Measurements from ENCODE around the gene SORCS2. TPM values are rescaled to one million over a fixed set of nuclear protein-coding genes. Genes with fewer than 3 reads are reported as not detected.
A peak's percentile ranks its signal among the peaks of the same experiment; 100 is the strongest.

SORCS2 gene
- total and polyA plus RNA-seq, 12 donors, result 0.25 to 5.4 (median 2.2) TPM

DNA sequence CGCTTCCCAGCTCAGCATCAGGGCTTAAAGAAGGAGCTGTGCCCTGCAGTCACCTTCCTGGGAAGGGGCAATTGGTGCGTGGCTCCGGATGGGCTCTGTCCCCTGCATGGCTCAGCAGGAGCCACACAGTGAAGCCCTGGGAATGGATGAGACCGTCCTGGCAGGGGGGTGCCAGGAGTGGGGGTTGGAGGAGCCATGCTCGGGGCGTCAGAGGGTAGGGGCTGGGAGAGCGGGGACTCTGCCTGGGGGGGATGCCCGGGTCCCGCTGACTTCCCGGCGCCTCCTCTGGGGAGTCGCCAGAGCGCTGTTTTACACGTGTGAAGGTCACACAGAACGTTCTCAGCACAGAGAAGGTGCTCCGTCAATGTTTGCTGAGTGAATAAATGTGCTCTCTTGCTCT lies 563.2 kb downstream of the SORCS2 start:
- peaks cover 0 to 11% (median 0%) of the 10 kb centered on the region in 9 donors for H3K36me3 ChIP-seq
- TF ChIP-seq, protein P1, sequence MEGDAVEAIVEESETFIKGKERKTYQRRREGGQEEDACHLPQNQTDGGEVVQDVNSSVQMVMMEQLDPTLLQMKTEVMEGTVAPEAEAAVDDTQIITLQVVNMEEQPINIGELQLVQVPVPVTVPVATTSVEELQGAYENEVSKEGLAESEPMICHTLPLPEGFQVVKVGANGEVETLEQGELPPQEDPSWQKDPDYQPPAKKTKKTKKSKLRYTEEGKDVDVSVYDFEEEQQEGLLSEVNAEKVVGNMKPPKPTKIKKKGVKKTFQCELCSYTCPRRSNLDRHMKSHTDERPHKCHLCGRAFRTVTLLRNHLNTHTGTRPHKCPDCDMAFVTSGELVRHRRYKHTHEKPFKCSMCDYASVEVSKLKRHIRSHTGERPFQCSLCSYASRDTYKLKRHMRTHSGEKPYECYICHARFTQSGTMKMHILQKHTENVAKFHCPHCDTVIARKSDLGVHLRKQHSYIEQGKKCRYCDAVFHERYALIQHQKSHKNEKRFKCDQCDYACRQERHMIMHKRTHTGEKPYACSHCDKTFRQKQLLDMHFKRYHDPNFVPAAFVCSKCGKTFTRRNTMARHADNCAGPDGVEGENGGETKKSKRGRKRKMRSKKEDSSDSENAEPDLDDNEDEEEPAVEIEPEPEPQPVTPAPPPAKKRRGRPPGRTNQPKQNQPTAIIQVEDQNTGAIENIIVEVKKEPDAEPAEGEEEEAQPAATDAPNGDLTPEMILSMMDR (IDR thresholded peaks at IDR 0.05), result no peak
- H3K27me3 ChIP-seq, result no peaks in the 10 kb centered on the region
- H3K27ac ChIP-seq, result no peak overlapping the region
- no peak overlapping the region for H3K4me3 ChIP-seq
- peaks cover 2 to 28% (median 13%) of the 10 kb centered on the region in 9 donors for H3K4me1 ChIP-seq
- intact Hi-C loops (cut with DNase I), result loop anchor here in 1 of 10 donors (5.0 kb wide), 1 partner anchor 232 kb away; no protein-coding TSS in a partner anchor
- ATAC-seq (peak in 1 of 8 donors; percentile 11), DNase-seq (peak in 1 of 2 donors; percentile 14)
- WGBS, 2 donors, result 90 to 92% methylated on average over 16 of the region's 16 CpGs
- no peaks in the 10 kb centered on the region for H3K9me3 ChIP-seq

DNA sequence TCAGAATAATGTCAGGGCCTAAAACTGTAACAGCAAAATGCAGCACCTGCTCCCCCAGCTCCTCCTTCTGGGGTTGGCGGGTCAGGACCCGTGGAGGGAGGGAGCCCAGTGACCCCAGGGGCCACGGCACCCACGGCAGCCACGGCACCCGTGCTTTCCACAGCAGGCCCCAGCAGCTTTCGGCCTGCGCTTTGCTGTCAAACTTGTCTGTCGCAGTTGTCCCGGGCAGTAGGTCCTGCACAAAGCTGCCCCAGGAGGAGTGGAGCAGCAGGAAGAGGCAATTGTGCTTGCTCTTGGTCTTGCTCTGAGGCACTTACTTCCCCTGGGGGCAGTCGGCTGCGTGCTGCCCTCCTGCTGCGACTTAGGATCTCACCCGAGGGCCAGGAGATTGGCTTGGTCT lies 563.7 kb downstream of the SORCS2 start:
- DNase-seq, result peak in 1 of 2 donors; percentile 4

DNA sequence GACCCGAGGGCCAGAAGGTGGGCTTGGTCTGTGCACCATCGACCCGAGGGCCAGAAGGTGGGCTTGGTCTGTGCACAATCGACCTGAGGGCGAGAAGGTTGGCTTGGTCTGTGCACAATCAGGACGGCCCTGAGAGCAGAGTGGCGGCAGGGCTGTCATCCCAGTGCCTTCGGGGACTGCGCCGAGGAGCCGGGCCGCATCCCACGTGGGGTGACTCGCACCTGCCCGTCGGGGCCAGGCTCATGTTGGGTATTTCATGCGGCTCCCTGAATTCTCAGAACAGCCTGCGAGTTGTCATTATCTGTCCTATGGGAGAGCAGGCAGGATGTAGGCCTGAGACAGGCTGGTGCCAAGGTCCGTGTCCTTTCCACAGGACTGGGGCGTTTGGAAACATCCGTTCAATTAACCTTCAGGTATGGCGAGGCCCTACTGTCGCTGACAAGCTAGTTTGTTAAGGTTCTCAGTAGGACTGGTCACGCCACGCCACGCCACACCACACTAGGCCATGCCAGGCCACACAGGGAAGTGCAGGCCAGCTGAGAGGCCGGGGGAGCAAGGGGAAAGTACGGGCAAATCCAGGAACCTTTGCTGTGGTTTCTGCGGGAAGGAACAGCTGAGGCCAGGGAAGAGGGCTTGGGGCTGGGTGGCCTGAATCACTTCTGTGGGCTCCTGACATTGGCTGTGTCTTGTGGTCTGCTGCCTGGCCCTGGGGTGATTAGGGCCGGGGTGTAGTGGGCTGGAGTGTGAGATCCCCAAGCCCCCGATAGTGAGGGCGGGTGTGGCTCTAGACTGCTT lies 564.4 kb downstream of the SORCS2 start:
- no peaks in the 10 kb centered on the region for H3K9me3 ChIP-seq
- no peak overlapping the region for H3K27ac ChIP-seq
- H3K27me3 ChIP-seq, result no peaks in the 10 kb centered on the region
- H3K4me1 ChIP-seq, result peaks cover 2 to 28% (median 11%) of the 10 kb centered on the region in 9 donors
- DNase-seq, result peak in 1 of 2 donors; percentile 7
- WGBS, 2 donors, result 87 to 90% methylated on average over 32 of the region's 32 CpGs
- TF ChIP-seq, protein P1 (IDR thresholded peaks at IDR 0.05), result no peak
- H3K36me3 ChIP-seq, result peaks cover 0 to 19% (median 0%) of the 10 kb centered on the region in 9 donors
- intact Hi-C loops (cut with DNase I), result loop anchor here in 1 of 10 donors (5.0 kb wide), 1 partner anchor 231 kb away; no protein-coding TSS in a partner anchor
- no peak for ATAC-seq
- H3K4me3 ChIP-seq, result no peak overlapping the region

More for the DNA sequence above, 563.7 kb downstream of the SORCS2 start:
- Histone ChIP-seq H3K9me3 (no peaks in the 10 kb centered on the region), H3K4me3 (no peak overlapping the region), H3K36me3 (peaks cover 0 to 16% (median 0%) of the 10 kb centered on the region in 9 donors), H3K27me3 (no peaks in the 10 kb centered on the region), H3K4me1 (peaks cover 2 to 28% (median 11%) of the 10 kb centered on the region in 9 donors), H3K27ac (no peak overlapping the region)
- intact Hi-C loops (cut with DNase I), result loop anchor here in 1 of 10 donors (5.0 kb wide), 1 partner anchor 231 kb away; no protein-coding TSS in a partner anchor
- WGBS, 2 donors, result 93 to 95% methylated on average over 14 of the region's 14 CpGs
- TF ChIP-seq, protein P1 (IDR thresholded peaks at IDR 0.05), result no peak
- ATAC-seq, result no peak
